Measurements from ENCODE around the gene NLN.

- TF ChIP-seq CTCF (IDR thresholded peaks at IDR 0.05) (no peak), POLR2AphosphoS5 (IDR thresholded peaks at IDR 0.05) (no peak)
Observed at GRCh38 chr5:65796751-65797316, 74.8 kb downstream of the NLN start.

Measured in breast epithelium (tissue), 3 donors.